ENCODE data around the gene MFSD2B. TPM values are rescaled to one million over a fixed set of nuclear protein-coding genes. Genes with fewer than 3 reads are reported as not detected.

MFSD2B gene
- total and polyA plus RNA-seq, 8 donors, result 0.12 to 0.61 TPM; not detected in 6

DNA sequence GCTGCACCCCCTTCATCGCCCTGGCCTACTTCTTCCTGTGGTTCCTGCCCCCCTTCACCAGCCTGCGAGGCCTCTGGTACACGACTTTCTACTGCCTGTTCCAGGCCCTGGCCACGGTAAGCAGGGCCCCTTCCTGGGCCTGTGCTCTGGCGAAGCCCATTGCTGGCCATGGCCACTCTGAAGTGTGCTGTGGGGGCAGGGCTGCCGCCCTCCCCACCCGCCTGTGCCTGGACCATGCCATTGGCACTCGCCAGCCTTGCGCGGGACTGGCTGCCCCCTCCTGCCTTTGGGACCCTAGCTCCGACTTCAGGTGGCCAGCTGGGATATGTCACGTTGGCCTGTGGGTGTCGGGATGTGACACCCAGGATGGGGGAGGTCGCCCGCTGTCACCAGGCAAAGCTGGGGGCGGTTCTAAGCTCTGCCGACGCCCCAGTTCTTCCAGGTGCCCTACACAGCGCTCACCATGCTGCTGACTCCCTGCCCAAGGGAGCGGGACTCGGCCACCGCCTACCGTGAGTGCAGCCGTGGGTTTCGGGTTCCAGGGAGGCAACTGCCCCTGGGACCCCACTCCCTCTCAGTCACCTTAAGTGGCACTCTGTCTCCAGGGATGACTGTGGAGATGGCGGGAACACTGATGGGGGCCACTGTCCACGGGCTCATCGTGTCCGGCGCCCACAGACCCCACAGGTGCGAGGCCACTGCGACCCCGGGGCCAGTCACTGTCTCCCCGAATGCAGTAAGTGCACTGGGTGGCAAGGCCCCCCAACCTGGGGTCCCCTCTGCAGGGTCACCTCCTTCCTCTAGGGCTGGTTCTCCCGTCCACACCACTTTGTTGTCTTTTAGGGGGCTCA is 7.2 kb downstream of the MFSD2B start:
- H3K4me3 ChIP-seq, result no peak overlapping the region
- H3K4me1 ChIP-seq, result no peaks in the 10 kb centered on the region
- 89 to 93% (median 92%) methylated on average over 17 to 35 of the region's 35 CpGs for WGBS, 5 donors
- no peak for DNase-seq
- H3K9me3 ChIP-seq, result no peaks in the 10 kb centered on the region
- no peak overlapping the region for H3K27ac ChIP-seq
- no peak for TF ChIP-seq POLR2AphosphoS5 (IDR thresholded peaks at IDR 0.05)
- TF ChIP-seq POLR2A (IDR thresholded peaks at IDR 0.05), result no peak
- no peak for TF ChIP-seq EP300 (IDR thresholded peaks at IDR 0.05)
- TF ChIP-seq, protein P1, sequence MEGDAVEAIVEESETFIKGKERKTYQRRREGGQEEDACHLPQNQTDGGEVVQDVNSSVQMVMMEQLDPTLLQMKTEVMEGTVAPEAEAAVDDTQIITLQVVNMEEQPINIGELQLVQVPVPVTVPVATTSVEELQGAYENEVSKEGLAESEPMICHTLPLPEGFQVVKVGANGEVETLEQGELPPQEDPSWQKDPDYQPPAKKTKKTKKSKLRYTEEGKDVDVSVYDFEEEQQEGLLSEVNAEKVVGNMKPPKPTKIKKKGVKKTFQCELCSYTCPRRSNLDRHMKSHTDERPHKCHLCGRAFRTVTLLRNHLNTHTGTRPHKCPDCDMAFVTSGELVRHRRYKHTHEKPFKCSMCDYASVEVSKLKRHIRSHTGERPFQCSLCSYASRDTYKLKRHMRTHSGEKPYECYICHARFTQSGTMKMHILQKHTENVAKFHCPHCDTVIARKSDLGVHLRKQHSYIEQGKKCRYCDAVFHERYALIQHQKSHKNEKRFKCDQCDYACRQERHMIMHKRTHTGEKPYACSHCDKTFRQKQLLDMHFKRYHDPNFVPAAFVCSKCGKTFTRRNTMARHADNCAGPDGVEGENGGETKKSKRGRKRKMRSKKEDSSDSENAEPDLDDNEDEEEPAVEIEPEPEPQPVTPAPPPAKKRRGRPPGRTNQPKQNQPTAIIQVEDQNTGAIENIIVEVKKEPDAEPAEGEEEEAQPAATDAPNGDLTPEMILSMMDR (IDR thresholded peaks at IDR 0.05), result no peak
- peaks cover 0 to 5% (median 2%) of the 10 kb centered on the region in 4 donors for H3K36me3 ChIP-seq
- intact Hi-C loops (cut with DNase I; ENCODE audit: low total_unique reads), result no loop called here
- H3K27me3 ChIP-seq, result peaks cover 0 to 8% (median 0%) of the 10 kb centered on the region in 3 donors

DNA sequence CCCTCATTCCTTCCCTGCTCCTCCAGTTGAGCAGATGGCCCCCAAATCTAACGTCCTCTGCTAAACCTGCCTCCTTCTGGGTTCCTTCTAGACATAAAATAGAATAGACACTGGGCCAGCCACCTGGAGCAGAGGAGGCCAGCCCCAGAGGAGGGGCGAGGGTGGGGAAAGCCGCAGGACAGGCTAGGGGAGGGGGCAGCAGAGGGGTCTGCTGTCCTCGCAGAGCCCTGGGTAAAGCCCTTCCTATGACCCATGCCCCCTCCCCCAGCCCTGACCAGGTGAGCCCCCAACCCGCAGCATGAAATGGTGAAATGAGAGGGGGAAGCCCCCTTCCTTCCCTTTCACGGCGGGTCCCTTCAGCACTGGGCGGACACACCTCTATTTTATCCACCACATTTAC is 7.8 kb downstream of the MFSD2B start:
- 70 to 86% (median 80%) methylated on average over 8 of the region's 8 CpGs for WGBS, 5 donors
- intact Hi-C loops (cut with DNase I; ENCODE audit: low total_unique reads), result no loop called here
- Histone ChIP-seq H3K4me1 (no peaks in the 10 kb centered on the region), H3K9me3 (no peaks in the 10 kb centered on the region), H3K36me3 (peaks cover 0 to 10% (median 6%) of the 10 kb centered on the region in 4 donors), H3K4me3 (no peak overlapping the region), H3K27me3 (peaks cover 0 to 2% (median 0%) of the 10 kb centered on the region in 3 donors), H3K27ac (no peak overlapping the region)
- no peak for DNase-seq
- TF ChIP-seq POLR2AphosphoS5 (IDR thresholded peaks at IDR 0.05), result no peak
- no peak for TF ChIP-seq POLR2A (IDR thresholded peaks at IDR 0.05)
- no peak for TF ChIP-seq EP300 (IDR thresholded peaks at IDR 0.05)
- TF ChIP-seq, protein P1 (IDR thresholded peaks at IDR 0.05), result no peak

DNA sequence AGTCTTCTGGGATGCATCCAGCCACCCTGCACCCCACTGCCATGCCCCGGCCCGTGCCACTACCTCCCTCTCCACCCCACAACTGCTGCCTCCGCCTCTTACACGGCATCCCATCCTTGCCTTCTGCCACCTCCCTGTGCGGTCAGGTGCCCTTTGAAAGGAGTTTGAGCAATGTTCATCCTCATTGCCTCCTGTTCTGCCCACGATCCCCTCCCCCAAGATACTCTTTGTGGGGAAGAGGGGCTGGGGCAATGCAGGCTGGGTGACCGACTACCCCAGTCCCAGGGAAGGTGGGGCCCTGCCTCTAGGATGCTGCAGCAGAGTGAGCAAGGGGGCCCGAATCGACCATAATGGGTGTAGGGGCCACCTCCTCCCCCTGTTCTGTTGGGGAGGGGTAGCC is 8.4 kb downstream of the MFSD2B start:
- no peak for DNase-seq
- H3K4me3 ChIP-seq, result no peak overlapping the region
- intact Hi-C loops (cut with DNase I; ENCODE audit: low total_unique reads), result no loop called here
- H3K36me3 ChIP-seq, result peaks cover 0 to 15% (median 11%) of the 10 kb centered on the region in 4 donors
- H3K4me1 ChIP-seq, result no peaks in the 10 kb centered on the region
- H3K9me3 ChIP-seq, result no peaks in the 10 kb centered on the region
- no peaks in the 10 kb centered on the region for H3K27me3 ChIP-seq
- no peak overlapping the region for H3K27ac ChIP-seq
- TF ChIP-seq POLR2A (IDR thresholded peaks at IDR 0.05) (no peak), EP300 (IDR thresholded peaks at IDR 0.05) (no peak), POLR2AphosphoS5 (IDR thresholded peaks at IDR 0.05) (no peak)
- TF ChIP-seq, protein P1 (IDR thresholded peaks at IDR 0.05), result no peak
- WGBS, 5 donors, result 80 to 88% (median 85%) methylated on average over 9 of the region's 9 CpGs

DNA sequence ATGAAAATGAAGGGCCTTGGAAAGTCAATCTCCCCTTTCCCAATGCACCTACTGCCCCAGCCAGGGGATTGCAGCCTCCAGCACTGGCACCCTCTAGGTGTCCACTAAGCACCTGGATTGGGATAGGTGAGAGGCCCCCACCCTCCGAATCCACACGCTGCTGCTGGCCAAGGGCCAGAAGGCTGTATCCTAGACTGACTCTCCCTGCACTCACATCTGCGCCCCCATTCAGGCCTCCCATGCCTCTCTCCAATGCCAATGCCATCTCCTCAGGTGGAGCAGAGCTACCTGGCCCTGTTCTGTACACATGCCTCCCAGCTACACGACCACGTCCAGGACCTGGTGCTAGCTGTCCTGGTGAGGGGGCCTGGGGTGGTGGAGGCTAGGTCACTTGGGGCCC is 9.8 kb downstream of the MFSD2B start:
- H3K27me3 ChIP-seq, result no peaks in the 10 kb centered on the region
- no peak overlapping the region for H3K27ac ChIP-seq
- DNase-seq, result no peak
- TF ChIP-seq POLR2A (IDR thresholded peaks at IDR 0.05) (no peak), EP300 (IDR thresholded peaks at IDR 0.05) (no peak), POLR2AphosphoS5 (IDR thresholded peaks at IDR 0.05) (no peak)
- TF ChIP-seq, protein P1 (IDR thresholded peaks at IDR 0.05), result no peak
- H3K9me3 ChIP-seq, result no peaks in the 10 kb centered on the region
- no peak overlapping the region for H3K4me3 ChIP-seq
- no peaks in the 10 kb centered on the region for H3K4me1 ChIP-seq
- peaks cover 3 to 30% (median 25%) of the 10 kb centered on the region in 4 donors for H3K36me3 ChIP-seq
- intact Hi-C loops (cut with DNase I; ENCODE audit: low total_unique reads), result no loop called here
- 74 to 82% (median 76%) methylated on average over 5 of the region's 5 CpGs for WGBS, 5 donors
